Thymus (tissue), 14 donors: ENCODE measurements around the gene SLC9A8. TPM values are rescaled to one million over a fixed set of nuclear protein-coding genes. Genes with fewer than 3 reads are reported as not detected.
A peak's percentile ranks its signal among the peaks of the same experiment; 100 is the strongest.

Experiments
- DNase-seq, 9 donors: peaks; one replicate each; pipeline ENCODE4 v3.0.0-alpha.2; 2013; ENCODE audit warnings: low spot score in 9 of 9, low read depth in 6 of 9, missing footprints in 1 of 9
- H3K27ac ChIP-seq, 2 donors: one replicate each; pipeline ENCODE4 v1.5.1; 2013; ENCODE audit warnings: control low read depth in 1 of 2, low read depth in 1 of 2, low read length in 1 of 2, mild to moderate bottlenecking in 1 of 2, moderate library complexity in 1 of 2
- H3K27me3 ChIP-seq, 2 donors: one replicate each; pipeline ENCODE4 v1.5.1; 2013; ENCODE audit warnings: low read length in 1 of 2; ENCODE audit not compliant: control insufficient read depth in 2 of 2, insufficient read depth in 1 of 2
- H3K36me3 ChIP-seq, 2 donors: one replicate each; pipeline ENCODE4 v1.5.1; 2013; ENCODE audit warnings: low read length in 1 of 2, mild to moderate bottlenecking in 1 of 2, moderate library complexity in 1 of 2; ENCODE audit not compliant: control insufficient read depth in 2 of 2, insufficient read depth in 2 of 2
- H3K4me1 ChIP-seq, 2 donors: one replicate each; pipeline ENCODE4 v1.5.1; 2013; ENCODE audit warnings: low read length in 2 of 2; ENCODE audit not compliant: control insufficient read depth in 2 of 2, insufficient read depth in 2 of 2
- H3K4me3 ChIP-seq, 2 donors: one replicate each; pipeline ENCODE4 v1.5.1; 2013; ENCODE audit warnings: low read length in 2 of 2, control low read depth in 1 of 2, mild to moderate bottlenecking in 1 of 2
- H3K9me3 ChIP-seq, 2 donors: one replicate each; pipeline ENCODE4 v1.5.1; 2013; ENCODE audit warnings: low read length in 1 of 2, mild to moderate bottlenecking in 1 of 2; ENCODE audit not compliant: control insufficient read depth in 2 of 2, insufficient read depth in 1 of 2
- WGBS: extraction: QIAGEN DNeasy Blood & Tissue Kit; methylation state at CpG from one replicate; pipeline ENCODE4 v1.1.7; 2013; 5-methylcytosine and 5-hydroxymethylcytosine counted together
- long read RNA-seq, 10 donors: transcript quantifications; one replicate each; lab custom pipeline, GENCODE V29; 2026
- polyA plus RNA-seq: library from polyadenylated mRNA; stranded (reverse); fragments of 200-250 nt; gene quantifications from one replicate; pipeline ENCODE4 v1.2.3, GENCODE V29; 2013
- total RNA-seq: library from RNA; stranded (reverse); fragments of 120-200 nt; gene quantifications from one replicate; pipeline ENCODE4 v1.2.4, GENCODE V29; 2013
- donor health status: healthy.

SLC9A8 gene
- 3.9 TPM for total RNA-seq
- 14.1 TPM for polyA plus RNA-seq
- long read RNA-seq, donor 1, result 0 reads
- long read RNA-seq, donor 2, full-length matches to known transcripts, result 2 of 11 reads
- long read RNA-seq, donor 2, partial matches to known transcripts, result 0 of 11 reads
- long read RNA-seq, donor 2, other reads (novel, unspliced or antisense), result 9 of 11 reads
- long read RNA-seq, donor 3, full-length matches to known transcripts, result 3 of 3 reads
- long read RNA-seq, donor 3, partial matches to known transcripts, result 0 of 3 reads
- long read RNA-seq, donor 3, other reads (novel, unspliced or antisense), result 0 of 3 reads
- long read RNA-seq, donor 4, result 0 reads
- long read RNA-seq, donor 5, full-length matches to known transcripts, result 3 of 3 reads
- long read RNA-seq, donor 5, partial matches to known transcripts, result 0 of 3 reads
- long read RNA-seq, donor 5, other reads (novel, unspliced or antisense), result 0 of 3 reads
- long read RNA-seq, donor 6, full-length matches to known transcripts, result 2 of 2 reads
- long read RNA-seq, donor 6, partial matches to known transcripts, result 0 of 2 reads
- long read RNA-seq, donor 6, other reads (novel, unspliced or antisense), result 0 of 2 reads
- long read RNA-seq, donor 7, full-length matches to known transcripts, result 2 of 2 reads
- long read RNA-seq, donor 7, partial matches to known transcripts, result 0 of 2 reads
- long read RNA-seq, donor 7, other reads (novel, unspliced or antisense), result 0 of 2 reads
- long read RNA-seq, donor 8, full-length matches to known transcripts, result 1 of 1 reads
- long read RNA-seq, donor 8, partial matches to known transcripts, result 0 of 1 reads
- long read RNA-seq, donor 8, other reads (novel, unspliced or antisense), result 0 of 1 reads
- long read RNA-seq, donor 9, result 0 reads
- long read RNA-seq, donor 10, full-length matches to known transcripts, result 1 of 1 reads
- long read RNA-seq, donor 10, partial matches to known transcripts, result 0 of 1 reads
- long read RNA-seq, donor 10, other reads (novel, unspliced or antisense), result 0 of 1 reads

- Histone ChIP-seq H3K27ac (peak within 1 kb of the TSS; percentile 64 to 74), H3K27me3 (no peaks in the 10 kb centered on the region), H3K36me3 (peaks cover 5 to 11% of the 10 kb centered on the region in 2 donors), H3K4me3 (peak within 1 kb of the TSS; percentile 82 to 87), H3K4me1 (peaks cover 12 to 25% of the 10 kb centered on the region in 2 donors), H3K9me3 (no peaks in the 10 kb centered on the region)
- under 1% methylated on average over 61 of the region's 61 CpGs for WGBS
- DNase-seq, result peak; percentile 55 to 90 (median 73)
Observed at GRCh38 chr20:49812507-49813304, at the start of gene SLC9A8. Gene SLC9A8, plus strand, starts transcription at chr20:49812828. Its CDS starts 95 bp downstream, at chr20:49812923.

- Histone ChIP-seq H3K27ac (no peak overlapping the region), H3K4me3 (no peak overlapping the region), H3K4me1 (peaks cover 3 to 6% of the 10 kb centered on the region in 2 donors), H3K27me3 (peaks cover 23 to 81% of the 10 kb centered on the region in 2 donors), H3K9me3 (peaks cover 0 to 2% of the 10 kb centered on the region in 2 donors), H3K36me3 (no peaks in the 10 kb centered on the region)
- DNase-seq, result no peak
- 96% methylated on average over 12 of the region's 12 CpGs for WGBS
Observed at GRCh38 chr20:49762940-49763766, 49.5 kb upstream of the SLC9A8 start.

GRCh38 chr20:49765413-49765736, 47.3 kb upstream of the SLC9A8 start:
- no peak overlapping the region for H3K4me3 ChIP-seq
- peaks cover 0 to 2% of the 10 kb centered on the region in 2 donors for H3K9me3 ChIP-seq
- DNase-seq, result no peak
- peaks cover 30 to 80% of the 10 kb centered on the region in 2 donors for H3K27me3 ChIP-seq
- H3K36me3 ChIP-seq, result no peaks in the 10 kb centered on the region
- peaks cover 13 to 16% of the 10 kb centered on the region in 2 donors for H3K4me1 ChIP-seq
- H3K27ac ChIP-seq, result peak overlapping the region in 1 of 2 donors; percentile 40
- WGBS, result 97% methylated on average over 5 of the region's 5 CpGs

GRCh38 chr20:49765846-49766541, 46.6 kb upstream of the SLC9A8 start:
- 96% methylated on average over 2 of the region's 2 CpGs for WGBS
- H3K27me3 ChIP-seq, result peaks cover 30 to 85% of the 10 kb centered on the region in 2 donors
- no peak for DNase-seq
- H3K9me3 ChIP-seq, result peaks cover 0 to 2% of the 10 kb centered on the region in 2 donors
- peaks cover 13 to 16% of the 10 kb centered on the region in 2 donors for H3K4me1 ChIP-seq
- no peaks in the 10 kb centered on the region for H3K36me3 ChIP-seq
- no peak overlapping the region for H3K27ac ChIP-seq
- no peak overlapping the region for H3K4me3 ChIP-seq

GRCh38 chr20:49766979-49767521, 45.6 kb upstream of the SLC9A8 start:
- H3K9me3 ChIP-seq, result peaks cover 0 to 2% of the 10 kb centered on the region in 2 donors

GRCh38 chr20:49768204-49769047, 44.2 kb upstream of the SLC9A8 start:
- H3K27ac ChIP-seq, result peak overlapping the region in 1 of 2 donors; percentile 58
- H3K36me3 ChIP-seq, result no peaks in the 10 kb centered on the region
- peaks cover 0 to 2% of the 10 kb centered on the region in 2 donors for H3K9me3 ChIP-seq
- DNase-seq, result peak in 5 of 9 donors; percentile 28 to 80 (median 44)
- peaks cover 33 to 81% of the 10 kb centered on the region in 2 donors for H3K27me3 ChIP-seq
- H3K4me1 ChIP-seq, result peaks cover 13 to 16% of the 10 kb centered on the region in 2 donors
- 36% methylated on average over 8 of the region's 8 CpGs for WGBS
- no peak overlapping the region for H3K4me3 ChIP-seq

More at GRCh38 chr20:49766979-49767521, 45.6 kb upstream of the SLC9A8 start:
- Histone ChIP-seq H3K27me3 (peaks cover 30 to 86% of the 10 kb centered on the region in 2 donors), H3K27ac (no peak overlapping the region), H3K4me1 (peaks cover 13 to 16% of the 10 kb centered on the region in 2 donors), H3K4me3 (no peak overlapping the region), H3K36me3 (no peaks in the 10 kb centered on the region)
- WGBS, result 95% methylated on average over 4 of the region's 4 CpGs
- DNase-seq, result peak in 1 of 9 donors; percentile 27

- no peak overlapping the region for H3K4me3 ChIP-seq
- peaks cover 13 to 16% of the 10 kb centered on the region in 2 donors for H3K4me1 ChIP-seq
- WGBS, result 93% methylated on average over 5 of the region's 5 CpGs
Observed at GRCh38 chr20:49769048-49769581, 43.5 kb upstream of the SLC9A8 start.

More at GRCh38 chr20:49769048-49769581, 43.5 kb upstream of the SLC9A8 start:
- Histone ChIP-seq H3K36me3 (no peaks in the 10 kb centered on the region), H3K27ac (peak overlapping the region in 1 of 2 donors; percentile 58), H3K9me3 (peaks cover 0 to 2% of the 10 kb centered on the region in 2 donors), H3K27me3 (peaks cover 30 to 80% of the 10 kb centered on the region in 2 donors)
- DNase-seq, result no peak
